ENCODE data around the gene CLEC1B.
"Not testable (repeated sequence)": the region's sequence is repeated elsewhere in the genome, so short reads cannot be mapped to it uniquely, and the experiment has no call there.

Gene CLEC1B

DNA sequence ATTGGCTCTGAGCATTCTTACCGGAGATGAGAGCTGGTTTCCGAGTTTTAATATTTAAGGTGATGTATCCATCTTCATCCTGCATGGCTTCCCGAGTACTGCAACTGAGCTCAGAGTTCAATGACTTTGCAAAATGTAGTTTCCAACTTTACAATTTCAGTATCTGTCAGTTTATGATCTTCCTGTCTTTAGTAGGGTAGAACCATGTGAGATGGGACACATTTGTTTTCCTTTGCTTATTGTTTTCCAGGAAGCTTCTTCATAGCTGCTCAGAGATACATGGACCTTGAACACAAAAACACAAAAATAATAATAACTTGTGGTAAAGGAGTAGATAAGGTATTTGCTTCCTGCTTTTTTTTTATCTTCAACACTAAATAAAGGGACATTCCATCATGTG lies at the start of gene CLEC1B:
CLEC1B (minus strand) TSS at position 106 of the 400 bp plus-strand sequence; CDS start at position 85, 21 bp downstream.
- no peak for DNase-seq

DNA sequence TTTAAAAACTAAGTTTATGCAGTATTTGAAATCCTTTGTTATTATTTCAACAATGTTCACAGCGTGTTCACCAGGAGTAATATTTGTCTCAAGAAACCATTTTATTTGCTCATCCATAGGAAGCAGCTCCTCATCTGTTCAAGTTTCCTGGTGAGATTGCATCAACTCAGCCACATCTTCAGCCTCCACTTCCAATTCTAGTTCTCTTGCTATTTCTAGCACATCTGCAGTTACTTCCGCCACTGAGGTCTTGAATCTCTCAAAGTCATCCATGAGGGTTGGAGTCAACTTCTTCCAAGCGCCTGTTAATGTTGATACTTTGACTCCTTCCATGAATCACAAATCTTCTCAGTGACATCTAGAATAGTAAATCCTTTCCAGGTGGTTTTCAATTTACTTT lies 49.6 kb upstream of the CLEC1B start:
- DNase-seq = no peak

DNA sequence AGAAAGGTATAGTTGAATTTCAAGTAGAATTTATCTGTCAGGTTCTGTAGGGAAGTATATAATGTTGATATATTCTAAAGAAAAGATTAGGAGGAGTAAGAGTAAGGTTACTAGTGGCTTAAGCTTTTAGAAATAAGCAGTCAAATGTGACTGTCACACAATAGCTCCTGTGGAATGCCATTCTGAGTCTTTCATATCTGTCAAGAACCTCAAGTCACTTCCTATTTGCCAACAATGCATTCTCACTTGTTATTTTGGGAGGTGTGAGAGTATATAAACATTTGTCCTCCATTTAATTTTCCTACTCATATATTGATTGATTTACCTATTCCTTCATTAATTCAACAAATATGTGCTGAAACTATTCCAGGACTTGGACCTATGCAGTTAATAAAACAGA lies 43.2 kb upstream of the CLEC1B start:
- DNase-seq = no peak

DNA sequence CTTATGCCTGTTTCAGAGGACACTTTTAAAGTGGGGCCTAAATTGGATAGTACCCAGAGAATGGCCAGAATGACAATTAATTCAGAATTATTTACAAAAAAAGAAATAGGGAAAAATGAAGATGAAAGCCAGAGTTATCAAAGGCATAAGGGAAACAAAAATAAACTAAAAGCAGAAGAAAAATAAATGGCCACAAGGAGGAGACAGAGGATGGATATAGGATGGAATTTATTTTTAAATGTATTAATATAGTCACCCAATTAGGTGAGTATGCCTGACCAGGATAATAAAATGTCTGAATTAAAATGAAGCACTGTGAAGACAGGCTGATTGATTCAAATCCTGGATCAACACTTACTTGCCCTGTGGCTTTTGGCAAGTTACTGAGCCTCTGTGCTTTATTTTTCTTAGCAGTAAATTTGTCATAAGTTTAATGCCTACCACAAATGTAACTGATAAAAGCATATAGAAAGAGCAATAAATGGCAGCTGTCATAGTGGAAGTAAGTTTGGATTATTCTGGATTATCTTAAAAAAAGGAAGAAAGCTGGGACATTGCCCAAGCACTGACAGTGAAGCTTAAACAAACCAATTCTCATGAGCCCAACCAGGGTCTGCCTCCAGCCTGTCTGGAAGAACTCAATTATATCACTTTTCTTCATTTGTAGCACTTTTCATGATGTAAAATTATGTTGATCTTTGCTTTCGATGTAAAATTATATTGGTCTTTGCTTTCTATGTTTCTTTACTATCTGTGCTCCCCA lies 35.0 kb upstream of the CLEC1B start:
- no peak for DNase-seq

DNA sequence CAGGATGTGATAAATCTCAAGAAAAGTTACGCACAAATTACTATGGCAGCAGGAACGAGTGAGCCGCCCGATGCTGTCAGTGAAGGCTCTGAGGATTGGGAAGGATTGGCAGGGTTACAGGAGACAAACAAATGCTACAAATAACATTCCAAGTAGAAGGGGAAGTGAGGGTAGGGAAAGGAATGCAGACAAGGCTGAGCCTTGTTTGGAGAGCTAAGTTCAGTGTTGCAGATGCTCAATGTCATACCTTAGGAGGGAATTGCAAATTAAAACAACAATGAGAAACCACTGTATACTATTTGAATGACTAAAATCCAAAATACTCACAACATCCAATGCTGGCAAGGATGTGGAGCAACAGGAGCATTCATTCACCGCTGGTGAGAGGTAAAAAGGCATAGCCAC lies 32.9 kb upstream of the CLEC1B start:
- no peak for DNase-seq

DNA sequence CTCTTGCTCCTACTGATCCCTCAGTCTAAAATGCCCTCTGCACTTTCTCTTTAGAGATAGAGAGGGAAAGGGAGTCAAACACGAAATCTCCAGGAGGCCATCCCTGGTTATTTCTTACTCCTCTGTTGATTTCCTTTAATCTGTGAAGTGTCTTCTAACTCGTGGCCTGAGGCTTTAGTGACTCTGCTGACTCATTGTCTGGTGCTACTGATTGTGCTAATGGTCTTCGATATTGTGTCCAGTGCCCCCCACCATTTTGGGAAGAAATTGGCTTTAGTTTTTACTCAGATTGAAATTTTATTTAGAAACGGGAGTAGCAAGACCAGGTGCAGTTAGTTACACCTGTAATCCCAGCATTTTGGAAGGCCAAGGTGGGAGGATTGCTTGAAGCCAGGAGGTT lies 32.4 kb upstream of the CLEC1B start:
- no peak for DNase-seq

DNA sequence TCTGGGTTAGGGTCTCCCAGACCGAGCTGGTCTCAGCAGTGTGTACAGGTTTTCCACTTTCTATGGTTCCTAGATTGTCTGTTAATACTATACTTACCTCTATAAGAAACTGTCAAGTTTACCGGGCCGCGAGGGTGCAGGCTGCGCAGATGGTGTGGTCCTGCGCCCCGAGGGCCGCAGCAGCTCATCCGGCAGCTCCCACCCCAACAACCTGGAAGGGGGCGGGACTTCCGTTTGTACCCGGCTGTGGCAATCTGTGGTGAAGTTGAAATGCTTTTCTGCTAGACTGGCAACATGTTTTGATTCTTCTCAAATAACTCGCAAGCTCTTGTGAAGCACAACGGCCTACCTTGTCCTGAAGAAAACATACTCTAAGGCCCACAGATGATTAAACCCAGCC lies 31.5 kb upstream of the CLEC1B start, which contains the start of gene CLEC9A:
CLEC9A (plus strand) TSS at position 237 of the 400 bp plus-strand sequence. CDS start 22,006 bp downstream, outside the sequence.
- no peak for DNase-seq

DNA sequence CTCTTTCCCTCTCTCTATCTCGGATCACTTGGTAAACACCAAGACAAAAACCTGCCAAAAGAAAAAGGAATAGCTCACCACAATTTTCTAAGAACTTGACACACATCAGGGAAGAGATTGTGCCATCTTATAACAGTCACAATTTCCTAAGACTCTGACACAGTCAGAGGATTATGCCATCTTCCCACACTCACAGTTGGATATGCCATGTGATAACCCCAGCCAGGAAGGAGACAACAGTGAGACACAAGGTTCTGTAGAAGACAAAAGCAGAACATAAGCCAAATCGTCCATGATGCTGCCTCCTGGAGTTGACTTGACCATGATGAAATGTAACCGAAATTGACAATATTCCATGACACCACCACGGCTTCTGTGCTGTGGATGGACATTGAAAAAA lies 28.8 kb upstream of the CLEC1B start:
- DNase-seq = no peak

DNA sequence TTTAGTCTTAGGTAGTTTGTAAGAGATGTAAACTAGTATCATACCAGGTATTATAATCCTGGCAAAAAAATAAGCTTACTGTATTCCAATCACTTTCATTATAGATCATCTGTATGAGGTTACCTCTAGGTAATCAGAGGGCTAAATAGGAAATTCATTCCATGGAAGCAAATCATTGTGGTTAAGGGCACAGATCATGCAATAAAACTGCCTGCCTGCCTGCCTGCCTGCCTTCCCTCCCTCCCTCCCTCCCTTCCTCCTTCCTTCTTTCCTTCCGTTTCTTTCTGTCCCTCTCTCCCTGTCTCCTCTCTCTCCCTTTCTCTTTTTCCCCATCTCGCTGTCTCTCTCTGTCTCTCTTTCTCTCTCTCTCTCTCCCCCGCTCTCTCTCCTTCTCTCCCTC lies 28.4 kb upstream of the CLEC1B start:
- DNase-seq = no peak

DNA sequence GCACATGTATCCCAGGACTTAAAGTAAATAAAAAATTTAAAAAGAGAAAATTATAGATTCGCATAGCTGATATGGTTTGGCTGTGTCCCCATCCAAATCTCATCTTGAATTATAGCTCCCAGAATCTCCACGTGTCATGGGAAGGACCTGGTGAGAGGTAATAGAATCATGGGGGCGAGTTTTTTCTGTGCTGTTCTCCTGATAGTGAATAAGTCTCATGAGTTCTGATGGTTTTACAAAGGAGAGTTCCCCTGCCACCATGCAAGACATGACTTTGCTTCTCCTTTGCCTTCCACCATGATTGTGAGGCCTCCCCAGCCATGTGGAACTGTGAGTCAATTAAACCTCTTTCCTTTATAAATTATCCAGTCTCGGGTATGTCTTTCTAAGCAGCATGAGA lies 27.7 kb upstream of the CLEC1B start:
- DNase-seq = not testable (repeated sequence)

DNA sequence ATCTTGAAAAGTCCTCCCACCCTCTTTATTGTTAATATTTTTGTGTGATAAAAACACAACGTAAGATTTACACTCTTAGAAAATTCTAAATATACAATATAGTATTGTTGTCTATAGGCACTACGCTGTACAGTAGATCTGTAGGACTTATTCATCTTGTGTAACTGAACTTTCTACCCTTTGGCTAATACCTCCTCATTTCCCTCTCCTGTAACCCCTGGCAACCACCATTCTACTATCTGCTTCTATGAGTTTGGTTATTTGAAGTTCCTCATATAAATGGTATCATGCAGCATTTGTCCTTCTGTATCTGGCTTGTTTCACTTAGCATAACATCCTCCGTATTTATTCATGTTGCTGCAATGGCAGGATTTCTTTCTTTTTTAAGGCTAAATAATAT lies 26.3 kb upstream of the CLEC1B start:
- no peak for DNase-seq

DNA sequence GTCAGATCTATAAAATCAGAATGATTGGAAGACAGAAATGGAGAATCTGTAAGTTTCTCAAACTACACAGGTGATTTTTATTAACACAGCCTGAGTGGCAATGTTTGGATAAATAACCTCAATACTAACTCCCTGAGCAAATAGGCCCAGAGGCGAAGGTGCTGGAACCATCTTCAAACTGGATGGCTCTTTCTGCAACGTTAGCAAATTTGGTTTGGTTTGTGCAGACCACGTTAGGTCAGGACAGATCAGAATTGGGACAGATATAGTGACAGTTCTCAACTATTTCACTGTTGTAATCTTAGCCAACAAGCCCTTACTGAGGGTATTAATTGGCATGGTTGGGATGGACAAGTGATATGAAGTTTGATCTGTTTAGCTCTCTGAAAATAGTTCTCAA lies 22.4 kb upstream of the CLEC1B start:
- no peak for DNase-seq

DNA sequence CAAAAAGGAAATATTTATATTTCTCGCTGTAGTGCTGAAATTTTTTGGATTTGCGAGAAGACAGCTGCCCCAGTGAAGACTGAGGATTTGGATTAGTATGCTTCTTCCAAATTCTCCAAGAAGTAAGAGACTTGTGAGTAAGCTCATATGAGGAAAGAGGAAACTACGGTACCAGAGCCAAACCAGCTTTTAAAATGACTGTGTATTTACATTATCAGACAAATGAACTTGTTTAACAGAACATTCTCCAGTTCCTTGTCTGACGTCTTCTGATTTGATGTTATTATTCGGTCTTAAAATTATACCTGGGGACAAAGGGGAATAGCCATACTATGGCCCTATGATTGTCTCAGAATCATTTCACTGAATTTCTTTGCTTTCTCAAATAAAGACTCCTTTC lies 19.5 kb upstream of the CLEC1B start:
- no peak for DNase-seq

DNA sequence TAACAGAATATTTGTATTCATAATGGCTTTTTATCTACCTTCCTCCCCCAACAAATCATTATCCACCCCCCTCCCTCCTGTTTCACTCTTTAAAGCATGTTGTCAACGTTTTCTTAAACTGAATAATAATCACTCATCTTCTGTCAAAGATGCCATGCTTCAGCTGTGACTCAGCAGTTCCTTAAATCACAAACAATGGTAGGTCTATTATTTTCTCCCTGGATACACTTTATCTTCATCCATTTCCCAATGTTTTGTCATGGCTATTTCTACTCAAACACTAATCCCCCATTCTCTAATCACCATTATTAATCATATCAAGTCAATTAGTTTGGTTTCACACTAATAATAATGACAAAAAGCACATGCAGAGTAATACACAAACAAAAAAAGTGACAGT lies 18.0 kb upstream of the CLEC1B start:
- DNase-seq = no peak

DNA sequence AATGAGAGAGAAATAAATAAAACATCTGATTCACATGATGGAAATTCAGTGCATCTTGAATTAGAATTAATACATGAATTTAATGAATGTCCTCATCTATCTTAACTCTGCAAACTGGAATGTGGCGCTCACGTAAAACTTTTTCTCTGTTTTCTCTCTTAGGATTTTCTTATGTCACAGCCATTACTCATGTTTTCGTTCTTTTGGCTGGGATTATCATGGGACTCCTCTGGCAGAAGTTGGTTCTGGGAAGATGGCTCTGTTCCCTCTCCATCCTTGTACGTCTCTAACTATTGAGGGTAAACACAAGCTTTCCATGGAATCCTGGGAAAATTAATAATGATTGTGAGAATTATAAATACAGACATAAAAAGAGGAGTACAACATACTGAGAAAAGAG lies 16.5 kb upstream of the CLEC1B start:
- no peak for DNase-seq

DNA sequence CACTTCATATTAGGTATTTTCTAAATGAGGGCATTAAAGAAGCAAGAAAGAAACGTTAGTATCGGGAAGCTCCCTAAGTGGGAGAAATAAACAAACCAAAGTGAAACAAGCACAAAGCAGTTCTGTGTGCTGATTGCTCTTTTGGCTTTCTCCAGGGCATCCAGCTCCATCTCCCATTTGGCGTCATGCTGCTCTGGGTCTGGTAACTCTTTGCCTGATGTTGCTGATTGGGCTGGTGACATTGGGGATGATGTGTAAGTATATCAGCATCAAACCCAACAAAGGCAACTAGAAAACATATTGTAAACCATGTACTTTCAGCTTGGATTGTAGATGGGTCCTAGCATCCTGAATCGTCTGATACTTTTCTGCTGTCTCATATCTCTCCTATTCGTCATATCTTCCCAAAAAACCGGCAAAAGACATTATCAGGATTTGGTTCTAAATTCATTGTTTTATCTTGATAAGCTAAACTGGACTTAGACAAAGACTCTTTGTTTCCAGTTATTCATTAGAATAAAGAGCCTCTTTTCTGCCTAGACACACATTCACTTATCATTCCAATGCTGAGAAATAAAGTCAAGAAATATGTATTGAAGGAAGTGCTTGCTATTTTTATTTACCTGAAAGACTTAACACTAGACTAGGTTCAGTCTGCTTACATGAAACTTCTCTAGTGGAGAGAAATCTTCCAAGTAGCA lies 13.9 kb upstream of the CLEC1B start:
- DNase-seq = no peak

DNA sequence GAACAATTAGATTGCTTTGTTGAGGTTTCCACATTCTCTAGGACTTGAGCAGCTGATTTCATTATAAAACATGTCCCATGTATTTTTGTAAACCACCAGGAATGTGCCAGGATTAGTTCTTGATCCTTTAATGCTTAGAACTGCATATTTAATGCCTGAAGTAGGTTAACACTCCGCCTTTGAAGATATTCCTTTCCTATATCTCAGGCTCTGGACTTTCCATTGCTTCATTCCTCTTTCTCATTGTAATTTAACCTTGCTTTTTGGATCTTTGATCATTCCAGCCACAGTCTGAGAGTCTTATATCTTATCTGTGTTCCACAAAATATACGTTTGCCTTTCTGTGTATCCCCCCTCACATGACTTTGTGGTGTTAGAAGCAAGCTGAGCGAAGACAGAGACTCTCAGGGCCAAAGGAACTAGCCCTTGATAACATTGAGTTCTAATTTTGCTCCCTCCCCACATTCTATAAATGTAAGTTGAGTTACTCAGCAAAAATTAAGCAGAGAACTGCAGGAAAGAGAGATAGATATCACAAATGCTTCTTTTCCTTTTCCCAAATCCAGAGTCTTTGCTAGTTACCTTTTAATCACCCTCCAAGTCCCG lies 2.4 kb upstream of the CLEC1B start:
- no peak for DNase-seq

DNA sequence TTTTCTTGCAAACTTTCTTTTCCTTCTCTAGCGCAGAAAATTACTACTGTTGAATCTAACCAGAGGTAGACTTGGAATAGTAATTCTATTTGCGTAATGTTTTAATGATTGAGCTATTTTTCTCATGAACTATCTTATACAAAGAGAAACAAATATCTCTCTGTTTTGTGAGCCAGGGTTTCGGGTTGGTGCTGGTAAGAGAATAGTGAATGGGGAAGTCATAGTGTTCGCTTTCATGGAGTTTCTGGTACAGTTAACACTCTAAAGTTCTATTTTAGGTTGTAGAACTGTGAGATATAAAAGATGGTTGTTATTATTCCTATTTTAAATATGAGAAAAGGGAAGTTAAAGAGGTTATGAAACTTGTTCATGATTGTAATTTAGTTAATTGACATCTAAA lies 6.6 kb downstream of the CLEC1B start:
- DNase-seq = no peak

DNA sequence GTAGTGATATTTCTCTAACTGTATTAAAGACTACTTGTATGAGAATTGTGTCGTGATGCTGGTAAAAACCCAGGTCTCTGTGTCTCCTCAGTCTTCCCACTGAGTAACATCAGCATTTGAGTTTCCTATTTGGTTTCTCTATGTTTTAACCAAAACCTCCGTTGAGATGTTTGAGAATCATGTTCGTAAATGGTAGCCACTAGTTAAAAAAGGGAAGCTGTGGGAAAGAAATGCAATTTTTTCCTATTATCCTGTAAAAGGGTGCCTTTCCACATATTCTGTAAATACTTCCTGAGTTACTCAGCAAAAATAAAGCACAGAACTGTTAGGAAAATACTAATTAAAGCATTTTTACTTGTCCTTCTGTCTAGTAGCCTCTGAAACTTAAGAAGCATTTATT lies 7.0 kb downstream of the CLEC1B start:
- no peak for DNase-seq

DNA sequence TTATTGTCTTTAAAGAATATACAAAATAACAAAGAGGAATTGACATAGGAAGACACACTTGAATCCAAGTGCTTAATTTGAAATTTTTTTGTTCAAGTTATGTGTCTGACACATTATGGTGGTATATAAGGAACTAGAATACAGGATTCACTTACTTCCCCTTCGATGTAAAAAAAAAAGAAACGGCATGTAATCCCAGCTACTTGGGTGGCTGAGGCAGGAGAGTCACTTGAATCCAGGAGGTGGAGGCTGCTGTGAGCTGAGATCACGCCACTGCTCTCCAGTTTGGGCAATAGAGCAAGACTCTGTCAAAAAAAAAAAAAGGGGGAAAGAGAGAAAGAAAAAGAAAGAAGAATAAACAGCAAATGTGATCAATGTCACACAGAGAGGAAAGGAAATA lies 18.8 kb downstream of the CLEC1B start:
- no peak for DNase-seq

DNA sequence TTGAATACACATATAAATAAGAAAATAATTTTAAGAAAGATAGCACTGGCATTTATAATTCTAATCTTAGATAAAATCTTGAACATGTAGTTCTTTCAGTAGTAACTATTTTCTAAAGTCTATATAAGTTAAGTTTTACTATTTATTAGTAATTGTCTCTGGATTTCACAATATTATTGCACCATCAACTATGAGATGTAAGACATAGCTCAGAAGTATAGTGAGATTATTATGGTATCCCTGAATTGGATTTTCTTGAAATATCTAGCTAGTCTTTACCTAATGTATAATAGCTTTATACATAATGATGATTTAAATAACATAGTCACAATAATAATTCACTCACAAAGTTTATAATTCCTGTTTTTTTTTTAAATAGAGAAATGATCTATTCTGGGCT lies 21.0 kb downstream of the CLEC1B start:
- no peak for DNase-seq

DNA sequence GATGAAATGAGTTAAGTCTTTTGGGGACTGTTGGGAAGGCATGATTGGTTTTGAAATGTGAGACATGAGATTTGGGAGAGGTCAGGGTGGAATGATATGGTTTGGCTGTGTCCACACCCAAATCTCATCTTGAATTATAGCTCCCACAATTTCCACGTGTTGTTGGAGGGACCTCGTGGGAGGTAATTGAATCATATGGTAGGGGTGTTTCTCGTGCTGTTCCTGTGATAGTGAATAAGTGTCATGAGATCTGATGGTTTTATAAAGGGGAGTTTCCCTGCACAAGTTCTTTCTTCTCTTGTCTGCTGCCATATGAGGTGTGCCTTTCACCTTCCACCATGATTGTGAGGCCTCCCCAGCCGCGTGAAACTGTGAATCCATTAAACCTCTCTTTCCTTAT lies 22.3 kb downstream of the CLEC1B start:
- not testable (repeated sequence) for DNase-seq

DNA sequence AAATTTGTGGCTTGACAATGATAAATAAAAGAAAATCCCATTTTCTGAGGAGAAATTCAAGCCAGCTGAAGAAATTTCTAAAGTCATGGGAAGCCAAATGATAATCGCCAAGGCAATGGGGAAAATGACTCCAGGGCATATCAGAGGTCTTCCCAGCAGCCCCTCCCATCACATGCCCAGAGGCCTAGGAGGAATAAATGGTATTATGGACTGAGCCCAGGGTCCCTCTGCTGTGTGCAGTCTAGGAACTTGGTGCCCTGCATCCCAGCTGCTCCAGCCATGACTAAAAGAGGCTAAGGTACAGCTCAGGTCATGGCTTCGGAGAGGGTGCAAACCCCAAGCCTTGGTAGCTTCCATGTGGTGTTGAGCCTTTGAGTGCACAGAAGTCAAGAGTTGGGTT lies 23.3 kb downstream of the CLEC1B start:
- DNase-seq = no peak

DNA sequence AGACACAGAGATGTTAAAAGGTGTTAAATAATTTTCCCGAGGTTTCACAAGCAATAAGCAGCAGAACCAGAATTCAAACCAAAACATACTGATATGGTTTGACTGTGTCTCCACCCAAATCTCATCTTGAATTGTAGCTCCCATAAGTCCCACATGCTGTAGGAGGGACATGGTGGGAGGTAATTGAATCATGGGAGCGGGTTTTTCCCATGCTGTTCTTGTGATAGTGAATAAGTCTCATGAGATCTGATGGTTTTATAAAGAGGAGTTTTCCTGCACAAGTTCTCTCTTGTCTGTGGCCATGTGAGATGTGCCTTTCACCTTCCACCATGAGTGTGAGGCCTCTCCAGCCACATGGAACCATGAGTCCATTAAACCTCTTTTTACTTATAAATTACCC lies 24.2 kb downstream of the CLEC1B start:
- not testable (repeated sequence) for DNase-seq

Measured in NCI-H345 (cell line).